HepG2 (cell line): Measurements from ENCODE around the gene TSEN34.
"Not testable (repeated sequence)": the region's sequence is repeated elsewhere in the genome, so short reads cannot be mapped to it uniquely, and the experiment has no call there.

Experiments
- SOX6 ChIP-seq, 2 experiments: fragments of 450-650 bp in 1 of 2; sonication (generic) in 1 of 2; formaldehyde crosslinking in 1 of 2; IDR thresholded peaks; 2 replicates each; pipeline versions ENCODE4 v1.4.0 to v1.6.1; 2017 to 2020; ENCODE audit warnings: antibody characterized with exemption in 1 of 2, mild to moderate bottlenecking in 1 of 2, missing genetic modification reagents in 1 of 2
- TCF12 ChIP-seq, 2 experiments: fragments of 450-650 bp in 1 of 2; sonication (generic) in 1 of 2; formaldehyde crosslinking in 1 of 2; IDR thresholded peaks; 2 replicates each; pipeline versions ENCODE4 v1.6.1 to v1.8.0; 2017 to 2022; ENCODE audit warnings: antibody characterized with exemption in 1 of 2, mild to moderate bottlenecking in 1 of 2, missing genetic modification reagents in 1 of 2, moderate library complexity in 1 of 2
- ZNF557 ChIP-seq: sonication (generic); formaldehyde crosslinking; IDR thresholded peaks from 2 replicates; pipeline ENCODE4 v1.4.0; 2020; ENCODE audit warnings: missing genetic modification reagents

DNA sequence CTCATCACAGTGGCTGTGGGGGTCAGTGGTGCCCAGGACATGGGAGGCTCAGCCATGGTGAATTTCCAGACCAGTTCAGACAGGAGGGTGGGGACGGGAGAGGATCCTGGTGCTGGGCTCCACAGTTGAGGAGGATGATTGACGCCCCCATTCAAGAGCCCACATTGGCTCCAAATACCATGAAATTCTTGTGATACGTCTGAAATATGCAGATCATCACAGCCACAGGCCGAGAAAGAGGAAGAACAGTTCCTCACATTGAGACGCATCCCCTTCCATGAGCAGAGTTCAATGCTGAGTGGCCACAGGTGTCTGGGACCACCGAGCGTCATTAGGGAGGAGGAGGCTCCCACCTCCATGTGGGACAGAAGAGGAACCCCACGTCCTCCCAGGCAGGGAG, 52.7 kb downstream of the TSEN34 start:
- TF ChIP-seq ZNF557 (CRISPR knock-in tag); SOX6 (IDR thresholded peaks at IDR 0.05); SOX6 (CRISPR knock-in tag; IDR thresholded peaks at IDR 0.05); TCF12 (IDR thresholded peaks at IDR 0.05); TCF12 (CRISPR knock-in tag; IDR thresholded peaks at IDR 0.05): not testable (repeated sequence)
